ENCODE measurements around the gene NUSAP1.

GRCh38 chr15:41309226-41309905 lies 23.3 kb upstream of the NUSAP1 start:
- TF ChIP-seq GATA2 (IDR thresholded peaks at IDR 0.05; ENCODE audit: low read depth, low read length) (no peak), GATA3 (IDR thresholded peaks at IDR 0.05; ENCODE audit: low read depth, low read length) (no peak)

Measured in SH-SY5Y (cell line).